Subcutaneous abdominal adipose tissue (tissue), 5 donors: ENCODE data around the gene SLC16A13.
A peak's percentile ranks its signal among the peaks of the same experiment; 100 is the strongest.

Source experiments
- H3K27ac ChIP-seq: one replicate; pipeline ENCODE4 v1.7.0; 2013; ENCODE audit warnings: low read depth, mild to moderate bottlenecking, inconsistent platforms, low read length, moderate library complexity
- H3K27me3 ChIP-seq, 5 donors: one replicate each; pipeline ENCODE4 v1.7.0; 2013; ENCODE audit warnings: low read length in 5 of 5, inconsistent platforms in 1 of 5; ENCODE audit not compliant: control insufficient read depth in 5 of 5, insufficient read depth in 4 of 5
- H3K36me3 ChIP-seq, 5 donors: one replicate each; pipeline ENCODE4 v1.7.0; 2013; ENCODE audit warnings: low read length in 5 of 5; ENCODE audit not compliant: control insufficient read depth in 5 of 5, insufficient read depth in 5 of 5
- H3K4me1 ChIP-seq, 5 donors: one replicate each; pipeline ENCODE4 v1.7.0; 2013; ENCODE audit warnings: low read length in 5 of 5, mild to moderate bottlenecking in 3 of 5, moderate library complexity in 1 of 5; ENCODE audit not compliant: control insufficient read depth in 5 of 5, insufficient read depth in 5 of 5
- H3K4me3 ChIP-seq, 5 donors: one replicate each; pipeline ENCODE4 v1.7.0; 2013; ENCODE audit warnings: low read length in 5 of 5, low read depth in 1 of 5
- H3K9ac ChIP-seq, 5 donors: one replicate each; pipeline ENCODE4 v1.7.0; 2013; ENCODE audit warnings: low read length in 5 of 5, mild to moderate bottlenecking in 4 of 5, moderate library complexity in 3 of 5
- H3K9me3 ChIP-seq, 5 donors: one replicate each; pipeline ENCODE4 v1.7.0; 2013; ENCODE audit warnings: low read length in 5 of 5; ENCODE audit not compliant: control insufficient read depth in 5 of 5
- donor health status: healthy.
- donor health status: healthy.
- donor health status: healthy.
- donor health status: healthy.
- donor health status: healthy.

Gene SLC16A13

GRCh38 chr17:7019367-7019766 is 16.4 kb upstream of the SLC16A13 start:
- Histone ChIP-seq H3K27ac (peak overlapping the region; percentile 99), H3K27me3 (no peaks in the 10 kb centered on the region), H3K9ac (peak overlapping the region; percentile 82 to 97 (median 89)), H3K4me3 (peak overlapping the region; percentile 71 to 91 (median 81)), H3K4me1 (peaks cover 13 to 91% (median 77%) of the 10 kb centered on the region in 5 donors), H3K36me3 (peaks cover 0 to 14% (median 8%) of the 10 kb centered on the region in 5 donors), H3K9me3 (no peaks in the 10 kb centered on the region)

GRCh38 chr17:7019839-7020519 is 15.8 kb upstream of the SLC16A13 start:
- Histone ChIP-seq H3K9ac (peak overlapping the region; percentile 82 to 97 (median 95)), H3K4me1 (peaks cover 13 to 96% (median 81%) of the 10 kb centered on the region in 5 donors), H3K27ac (peak overlapping the region; percentile 99), H3K36me3 (peaks cover 0 to 14% (median 10%) of the 10 kb centered on the region in 5 donors), H3K27me3 (no peaks in the 10 kb centered on the region), H3K9me3 (no peaks in the 10 kb centered on the region), H3K4me3 (peak overlapping the region; percentile 71 to 91 (median 81))

GRCh38 chr17:7020894-7021664 is 14.7 kb upstream of the SLC16A13 start:
- H3K9me3 ChIP-seq = no peaks in the 10 kb centered on the region
- H3K9ac ChIP-seq = peak overlapping the region; percentile 78 to 97 (median 82)
- peak overlapping the region; percentile 99 for H3K27ac ChIP-seq
- no peaks in the 10 kb centered on the region for H3K27me3 ChIP-seq
- peak overlapping the region; percentile 53 to 80 (median 69) for H3K4me3 ChIP-seq
- H3K36me3 ChIP-seq = peaks cover 0 to 15% (median 13%) of the 10 kb centered on the region in 5 donors
- H3K4me1 ChIP-seq = peaks cover 11 to 92% (median 70%) of the 10 kb centered on the region in 5 donors

GRCh38 chr17:7021993-7022778 is 13.6 kb upstream of the SLC16A13 start:
- peak overlapping the region; percentile 99 for H3K27ac ChIP-seq
- peak overlapping the region; percentile 74 to 95 (median 80) for H3K9ac ChIP-seq
- H3K4me1 ChIP-seq = peaks cover 8 to 92% (median 62%) of the 10 kb centered on the region in 5 donors
- H3K9me3 ChIP-seq = no peaks in the 10 kb centered on the region
- H3K36me3 ChIP-seq = peaks cover 0 to 19% (median 10%) of the 10 kb centered on the region in 5 donors
- H3K27me3 ChIP-seq = no peaks in the 10 kb centered on the region
- H3K4me3 ChIP-seq = peak overlapping the region; percentile 53 to 80 (median 73)

- Histone ChIP-seq H3K4me3 (peak within 1 kb of the TSS; percentile 53 to 80 (median 73)), H3K27me3 (no peaks in the 10 kb centered on the region), H3K36me3 (peaks cover 0 to 21% (median 13%) of the 10 kb centered on the region in 5 donors), H3K4me1 (peaks cover 6 to 91% (median 54%) of the 10 kb centered on the region in 5 donors), H3K27ac (peak within 1 kb of the TSS; percentile 99), H3K9ac (peak within 1 kb of the TSS; percentile 74 to 88 (median 81)), H3K9me3 (no peaks in the 10 kb centered on the region)
Observed at GRCh38 chr17:7022781-7023571, 12.8 kb upstream of the SLC16A13 start, which contains the start of gene BCL6B. TSS of gene BCL6B (plus strand) at chr17:7023050. CDS start at chr17:7023672, 622 bp downstream.

GRCh38 chr17:7023576-7024401 is 12.0 kb upstream of the SLC16A13 start:
- Histone ChIP-seq H3K9me3 (no peaks in the 10 kb centered on the region), H3K36me3 (peaks cover 0 to 21% (median 13%) of the 10 kb centered on the region in 5 donors), H3K4me3 (peak overlapping the region; percentile 50 to 80 (median 73)), H3K9ac (peak overlapping the region in 4 of 5 donors; percentile 32 to 88 (median 74)), H3K4me1 (peaks cover 6 to 91% (median 51%) of the 10 kb centered on the region in 5 donors), H3K27me3 (no peaks in the 10 kb centered on the region), H3K27ac (peak overlapping the region; percentile 99)

GRCh38 chr17:7024402-7024785 is 11.4 kb upstream of the SLC16A13 start:
- peak overlapping the region in 1 of 5 donors; percentile 23 for H3K9ac ChIP-seq
- H3K27ac ChIP-seq = peak overlapping the region; percentile 60
- no peaks in the 10 kb centered on the region for H3K27me3 ChIP-seq
- H3K4me3 ChIP-seq = peak overlapping the region in 3 of 5 donors; percentile 50 to 61 (median 61)
- peaks cover 0 to 21% (median 13%) of the 10 kb centered on the region in 5 donors for H3K36me3 ChIP-seq
- no peaks in the 10 kb centered on the region for H3K9me3 ChIP-seq
- peaks cover 6 to 91% (median 49%) of the 10 kb centered on the region in 5 donors for H3K4me1 ChIP-seq

- Histone ChIP-seq H3K27ac (peak overlapping the region; percentile 60), H3K27me3 (no peaks in the 10 kb centered on the region), H3K4me1 (peaks cover 6 to 91% (median 45%) of the 10 kb centered on the region in 5 donors), H3K4me3 (peak overlapping the region in 3 of 5 donors; percentile 30 to 61 (median 50)), H3K9me3 (no peaks in the 10 kb centered on the region), H3K36me3 (peaks cover 0 to 21% (median 13%) of the 10 kb centered on the region in 5 donors), H3K9ac (no peak overlapping the region)
Observed at GRCh38 chr17:7025245-7025644, 10.6 kb upstream of the SLC16A13 start.
